SH-SY5Y (cell line): ENCODE results near the gene NECAB3.

Experiments
- GATA2 ChIP-seq: IDR thresholded peaks from 2 replicates; pipeline ENCODE4 v1.6.1; 2011; ENCODE audit warnings: mild to moderate bottlenecking, low read depth, low read length
- GATA3 ChIP-seq: IDR thresholded peaks from 2 replicates; pipeline ENCODE4 v1.6.1; 2011; ENCODE audit warnings: low read depth, mild to moderate bottlenecking, low read length, moderate library complexity

DNA sequence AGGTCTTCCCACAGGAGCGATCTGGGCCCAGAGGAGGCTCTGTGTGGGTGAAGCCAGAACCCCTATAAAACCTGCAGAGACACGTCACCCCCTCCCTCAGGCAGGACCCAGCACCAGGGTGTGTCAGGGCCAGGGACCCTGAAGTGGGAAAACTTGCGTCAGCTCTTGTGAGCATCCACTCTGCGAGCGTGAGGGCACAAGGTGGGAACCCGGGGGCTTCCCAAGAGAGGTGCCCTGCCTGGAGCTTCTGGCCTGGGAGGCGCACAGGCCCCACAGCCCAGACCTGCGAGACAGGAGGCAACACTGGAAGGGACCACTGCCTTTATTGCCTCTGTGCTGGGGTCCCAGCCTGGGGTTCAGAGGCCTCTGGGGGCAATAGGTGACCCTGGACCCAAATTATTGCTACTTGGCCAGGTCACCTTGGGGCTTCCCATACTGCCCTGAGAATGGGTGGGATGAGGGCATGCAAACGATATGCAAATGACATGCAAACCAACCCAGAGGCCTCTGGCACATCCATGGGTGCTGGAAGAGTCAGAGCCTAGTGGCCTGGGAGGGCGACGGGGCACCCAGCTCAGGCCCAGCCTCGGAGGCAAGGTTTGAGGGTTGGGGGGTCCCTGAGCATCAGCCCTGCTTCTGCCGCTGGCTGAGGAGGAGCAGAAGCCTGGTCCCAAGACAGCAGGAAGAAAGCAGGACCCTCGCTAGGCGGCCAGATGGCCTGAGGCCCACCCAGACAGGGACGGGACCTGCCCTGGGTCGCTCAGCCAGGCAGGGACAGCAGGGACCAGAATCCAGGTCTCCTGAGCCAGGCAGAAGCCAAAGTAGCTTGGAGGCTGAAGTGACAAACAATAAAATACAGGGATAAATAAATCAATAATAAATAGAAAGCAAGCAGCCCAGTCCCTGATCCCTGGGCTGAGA is 17.2 kb downstream of the NECAB3 start:
- no peak for TF ChIP-seq GATA2
- TF ChIP-seq GATA3 = no peak
